GM12878 (cell line): ENCODE data around the gene PPP1R36. TPM values are rescaled to one million over a fixed set of nuclear protein-coding genes. Genes with fewer than 3 reads are reported as not detected.

Experiments
- ATAC-seq: fragments of 200-7000 bp; cut with Tn5 transposase; 3 replicates; pipeline ENCODE4 v1.9.1; 2020; ENCODE audit warnings: mild to moderate bottlenecking, moderate library complexity
- BruUV-seq: library from RNA; stranded (reverse); fragments of 400-500 nt; replicated peaks from 2 replicates; lab custom pipeline; 2021; lab: Mats Ljungman, UMichigan
- CTCF ChIA-PET: fragments of 300-600 bp; sonication (Branson Sonifier 250); formaldehyde crosslinking; extraction: SDS; loops from one replicate; lab custom pipeline; 2021; ENCODE audit warnings: inconsistent platforms; lab: Yijun Ruan, JAX
- POLR2A ChIA-PET: fragments of 350-600 bp; formaldehyde crosslinking; extraction: SDS; loops from one replicate; lab custom pipeline; 2021; ENCODE audit warnings: inconsistent platforms; lab: Charles Lee
- RAD21 ChIA-PET: fragments of 300-600 bp; sonication (Branson Sonifier 250); formaldehyde crosslinking; loops from one replicate; lab custom pipeline; 2023; ENCODE audit warnings: antibody characterized with exemption; ENCODE audit not compliant: unreplicated experiment; lab: Charles Lee
- SMC1A ChIA-PET: fragments of 300-600 bp; sonication (Branson Sonifier 250); formaldehyde crosslinking; loops from one replicate; lab custom pipeline; 2023; ENCODE audit not compliant: unreplicated experiment, uncharacterized antibody; lab: Charles Lee
- DNase-seq: peaks from one replicate; pipeline ENCODE4 v3.0.0-alpha.2; 2011; ENCODE audit warnings: low read depth, low spot score
- FAIRE-seq: peaks from 3 replicates; lab custom pipeline; 2011; peaks lifted over from hg19 to GRCh38; lab: Jason Lieb, UNC
- H2AFZ ChIP-seq: 2 replicates; pipeline ENCODE4 v1.6.0; 2011; ENCODE audit warnings: low read depth, low read length, control low read depth; ENCODE audit not compliant: control insufficient read depth
- H3K27ac ChIP-seq: 2 replicates; pipeline ENCODE4 v1.5.1; 2011; ENCODE audit warnings: control low read depth; ENCODE audit not compliant: control insufficient read depth, insufficient read depth
- H3K27me3 ChIP-seq, 2 experiments: replicated peaks in 1 of 2; 2 replicates each; pipeline versions ENCODE4 v1.6.0 to v1.6.1; 2011; ENCODE audit warnings: low read length in 1 of 2; ENCODE audit not compliant: control insufficient read depth in 2 of 2, insufficient read depth in 2 of 2
- H3K36me3 ChIP-seq, 2 experiments: 2 replicates each; pipeline ENCODE4 v1.5.1; 2011; ENCODE audit warnings: low read length in 1 of 2; ENCODE audit not compliant: control insufficient read depth in 2 of 2, insufficient read depth in 2 of 2
- H3K4me1 ChIP-seq: 2 replicates; pipeline ENCODE4 v1.6.1; 2011; ENCODE audit warnings: mild to moderate bottlenecking, low read length, moderate library complexity, mixed read lengths; ENCODE audit not compliant: control insufficient read depth, insufficient read depth
- H3K4me2 ChIP-seq: 2 replicates; pipeline ENCODE4 v1.6.0; 2011; ENCODE audit warnings: control low read depth; ENCODE audit not compliant: control insufficient read depth, insufficient read depth
- H3K4me3 ChIP-seq: fragments of 200-600 bp; sonication (generic); 2 replicates; pipeline ENCODE4 v1.5.1; 2016
- H3K79me2 ChIP-seq: 2 replicates; pipeline ENCODE4 v1.6.0; 2011; ENCODE audit warnings: low read length; ENCODE audit not compliant: control insufficient read depth, insufficient read depth
- H3K9ac ChIP-seq: 2 replicates; pipeline ENCODE4 v1.8.0; 2011; ENCODE audit warnings: low read length, control low read depth, mixed read lengths; ENCODE audit not compliant: control insufficient read depth, insufficient read depth
- H3K9me3 ChIP-seq: replicated peaks from 3 replicates; pipeline ENCODE4 v1.5.1; 2011; ENCODE audit warnings: mild to moderate bottlenecking, low read length; ENCODE audit not compliant: control insufficient read depth, insufficient read depth
- H4K20me1 ChIP-seq: 2 replicates; pipeline ENCODE4 v1.6.0; 2011; ENCODE audit not compliant: control insufficient read depth, insufficient read depth
- NFIC ChIP-seq: IDR thresholded peaks from 2 replicates; pipeline ENCODE4 v1.6.1; 2012; ENCODE audit warnings: low read depth, mild to moderate bottlenecking, inconsistent platforms, low read length, moderate library complexity
- POLR2AphosphoS2 ChIP-seq: IDR thresholded peaks from 2 replicates; pipeline ENCODE4 v1.6.1; 2011; ENCODE audit warnings: low read depth, mild to moderate bottlenecking, low read length, improper control_type of control experiment, moderate library complexity
- RBBP5 ChIP-seq: fragments of 200-600 bp; sonication (generic); conservative IDR thresholded peaks from 2 replicates; pipeline ENCODE4 v1.6.1; 2016
- ZNF687 ChIP-seq: fragments of 450-650 bp; IDR thresholded peaks from 2 replicates; pipeline ENCODE4 v1.6.1; 2017; ENCODE audit warnings: mild to moderate bottlenecking, moderate library complexity
- WGBS: methylation state at CpG from one replicate; pipeline ENCODE4 v1.1.6; 2016; ENCODE audit warnings: low lambda C conversion rate; ENCODE audit not compliant: insufficient replicate concordance, insufficient coverage; ENCODE audit errors: missing lambda C conversion rate; 5-methylcytosine and 5-hydroxymethylcytosine counted together
- in situ Hi-C: fragments of 300-500 bp; cut with MboI; formaldehyde crosslinking; loops from 9 replicates; pipeline ENCODE4 v1.14.3; 2018; ENCODE audit warnings: mixed read lengths
- intact Hi-C: fragments of 100-400 bp; cut with micrococcal nuclease; formaldehyde crosslinking; loops from one replicate; pipeline ENCODE4 v1.14.2; 2022; ENCODE audit not compliant: unreplicated experiment
- polyA plus RNA-seq, 11 experiments: library from polyadenylated mRNA; depleted of rRNA in 4 of 11; unstranded in 6 of 11; stranded (reverse) in 5 of 11; fragments of >200 nt; fragmentation: Nextera tagmentation in 4 of 11; fragmentation: Illumina TruSeq in 1 of 11; extraction: Ambion mirVana in 4 of 11; extraction: Trizol in 1 of 11; gene quantifications; 1 replicate in 1 of 11; 2 replicates in 10 of 11; pipeline versions ENCODE4 v1.2.1 to v1.2.3, GENCODE V29; 2011 to 2016; ENCODE audit warnings: inconsistent platforms in 2 of 11, missing spikeins in 2 of 11, low read depth in 1 of 11
- total RNA-seq, 4 experiments: library from RNA; depleted of rRNA in 3 of 4; stranded (reverse); fragments of >200 nt in 3 of 4; fragmentation: Illumina TruSeq in 1 of 4; extraction: Trizol in 1 of 4; gene quantifications; 2 replicates each; pipeline versions ENCODE4 v1.2.1 to v1.2.3, GENCODE V29; 2013 to 2021
- TF ChIP-seq, protein P1 (sequence below), 3 experiments: IDR thresholded peaks in 2 of 3; conservative IDR thresholded peaks in 1 of 3; 2 replicates each; pipeline ENCODE4 v1.5.1; 2011; ENCODE audit warnings: low read depth in 3 of 3, low read length in 3 of 3, mild to moderate bottlenecking in 3 of 3, control low read depth in 2 of 3, moderate library complexity in 2 of 3, inconsistent platforms in 1 of 3, mixed read lengths in 1 of 3; ENCODE audit not compliant: control insufficient read depth in 2 of 3, insufficient read depth in 1 of 3; ENCODE audit errors: extremely low read depth in 1 of 3

PPP1R36 gene
- total and polyA plus RNA-seq, 10 of the 15 experiments (the other 5 are each of a cell fraction or from before 2014, with no cell fraction given) = 0.12 to 0.13 TPM; not detected in 8

- peak overlapping the region; percentile 81 for H3K4me2 ChIP-seq
- H3K27ac ChIP-seq = peak overlapping the region; percentile 98
- H4K20me1 ChIP-seq = peaks cover 3% of the 10 kb centered on the region
- BruUV-seq = no TSS peak
- ATAC-seq = no peak
- ChIA-PET POLR2A (interaction anchor here (0.5 kb wide), 1 partner anchor 781 kb away, joined by 3 read pairs; no protein-coding TSS in a partner anchor), SMC1A (interaction anchor here (1.6 kb wide), 1 partner anchor 9 kb away, joined by 3 read pairs; no protein-coding TSS in a partner anchor), CTCF (interaction anchor here (6.3 kb wide), 1 partner anchor 27 kb away, joined by 36 read pairs; no protein-coding TSS in a partner anchor)
- no peaks in the 10 kb centered on the region for H3K27me3 ChIP-seq
- peaks cover 22% of the 10 kb centered on the region for H3K4me1 ChIP-seq
- no peak for DNase-seq
- H3K9me3 ChIP-seq = no peaks in the 10 kb centered on the region
- no peak overlapping the region for H2AFZ ChIP-seq
- no peak for FAIRE-seq
- in situ Hi-C loops (no loop called here), intact Hi-C loops (loop anchor here (5.0 kb wide), 2 partner anchors 131 to 169 kb away; no protein-coding TSS in a partner anchor)
- H3K9ac ChIP-seq = peak overlapping the region; percentile 97
- H3K79me2 ChIP-seq = peaks cover 96% of the 10 kb centered on the region
- TF ChIP-seq ZNF687 = peak; percentile 42; the same call in 1 of the 2 replicates
- TF ChIP-seq, protein P1, sequence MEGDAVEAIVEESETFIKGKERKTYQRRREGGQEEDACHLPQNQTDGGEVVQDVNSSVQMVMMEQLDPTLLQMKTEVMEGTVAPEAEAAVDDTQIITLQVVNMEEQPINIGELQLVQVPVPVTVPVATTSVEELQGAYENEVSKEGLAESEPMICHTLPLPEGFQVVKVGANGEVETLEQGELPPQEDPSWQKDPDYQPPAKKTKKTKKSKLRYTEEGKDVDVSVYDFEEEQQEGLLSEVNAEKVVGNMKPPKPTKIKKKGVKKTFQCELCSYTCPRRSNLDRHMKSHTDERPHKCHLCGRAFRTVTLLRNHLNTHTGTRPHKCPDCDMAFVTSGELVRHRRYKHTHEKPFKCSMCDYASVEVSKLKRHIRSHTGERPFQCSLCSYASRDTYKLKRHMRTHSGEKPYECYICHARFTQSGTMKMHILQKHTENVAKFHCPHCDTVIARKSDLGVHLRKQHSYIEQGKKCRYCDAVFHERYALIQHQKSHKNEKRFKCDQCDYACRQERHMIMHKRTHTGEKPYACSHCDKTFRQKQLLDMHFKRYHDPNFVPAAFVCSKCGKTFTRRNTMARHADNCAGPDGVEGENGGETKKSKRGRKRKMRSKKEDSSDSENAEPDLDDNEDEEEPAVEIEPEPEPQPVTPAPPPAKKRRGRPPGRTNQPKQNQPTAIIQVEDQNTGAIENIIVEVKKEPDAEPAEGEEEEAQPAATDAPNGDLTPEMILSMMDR (IDR thresholded peaks at IDR 0.05 in 2 of 3, conservative IDR thresholded peaks at IDR 0.05 in 1 of 3; ENCODE audit: control insufficient read depth in 2 of 3, extremely low read depth in 1 of 3, insufficient read depth in 1 of 3, low read depth in 3 of 3, low read length in 3 of 3) = no peak
- peak; percentile 25; the same call in 1 of the 2 replicates for TF ChIP-seq NFIC
- no peak for TF ChIP-seq RBBP5
- 0 out of 2 replicates have a peak, but pooled peaks have one; percentile 11 for TF ChIP-seq POLR2AphosphoS2
- TF ChIP-seq, all 136 proteins: peak for 3
- Histone ChIP-seq H3K4me3 (peak overlapping the region; percentile 91), H3K36me3 (peaks cover 0 to 5% of the 10 kb centered on the region in 2 experiments; a peak in 2 of 4 replicates)
- RAD21 ChIA-PET = interaction anchor here (0.6 kb wide), 1 partner anchor 408 kb away, joined by 5 read pairs; no protein-coding TSS in a partner anchor
- 0% methylated on average over 3 of the region's 3 CpGs for WGBS
These were observed 43.0 kb upstream of the PPP1R36 start for GRCh38 chr14:64506721-64507120.
